GM12872 (cell line): ENCODE results near the gene RAP1GAP2.

Source experiments
- CTCF ChIP-seq: IDR thresholded peaks from 3 replicates; pipeline ENCODE4 v1.5.1; 2011; ENCODE audit warnings: low read depth, mild to moderate bottlenecking, low read length, moderate library complexity; ENCODE audit not compliant: insufficient read depth

RAP1GAP2 gene

GRCh38 chr17:2936351-2936750, 140.1 kb downstream of the RAP1GAP2 start:
- TF ChIP-seq CTCF = no peak

GRCh38 chr17:2936771-2937321, 140.6 kb downstream of the RAP1GAP2 start:
- TF ChIP-seq CTCF = no peak

- no peak for TF ChIP-seq CTCF
Observed at GRCh38 chr17:2937331-2938003, 141.2 kb downstream of the RAP1GAP2 start.

GRCh38 chr17:2939714-2940351, 143.6 kb downstream of the RAP1GAP2 start:
- TF ChIP-seq CTCF = no peak

DNA sequence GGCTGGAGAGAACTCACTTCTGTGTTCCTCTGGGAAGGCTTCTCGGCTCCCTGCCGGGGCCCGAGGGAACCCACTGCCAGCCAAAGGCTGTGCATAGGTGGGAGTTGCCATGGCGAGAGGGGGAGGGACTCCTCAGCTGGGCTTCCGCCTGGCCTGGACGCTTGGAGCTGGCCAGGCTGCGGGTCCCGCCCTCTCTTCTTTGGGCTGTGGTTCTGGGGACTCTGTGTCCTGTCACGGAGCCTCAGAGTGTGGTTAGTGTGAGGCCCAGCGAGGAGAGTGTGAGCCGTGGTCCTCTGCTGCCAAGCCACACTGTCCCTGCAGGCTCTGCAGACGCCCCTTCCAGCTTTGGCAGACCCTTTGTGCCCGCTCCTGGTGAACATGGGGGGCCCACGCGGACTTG, 144.1 kb downstream of the RAP1GAP2 start:
- TF ChIP-seq CTCF = no peak

GRCh38 chr17:2943981-2944380, 147.7 kb downstream of the RAP1GAP2 start:
- TF ChIP-seq CTCF = no peak

GRCh38 chr17:2945299-2945698, 149.1 kb downstream of the RAP1GAP2 start:
- TF ChIP-seq CTCF = no peak
